Cerebellar cortex (tissue), 1 donor: ENCODE data around the gene PARP8.
"Not testable (repeated sequence)": the region's sequence is repeated elsewhere in the genome, so short reads cannot be mapped to it uniquely, and the experiment has no call there.

Source experiments
- DNase-seq: peaks from one replicate; pipeline ENCODE4 v3.0.0-alpha.2; 2015; ENCODE audit warnings: low spot score

The PARP8 gene

DNA sequence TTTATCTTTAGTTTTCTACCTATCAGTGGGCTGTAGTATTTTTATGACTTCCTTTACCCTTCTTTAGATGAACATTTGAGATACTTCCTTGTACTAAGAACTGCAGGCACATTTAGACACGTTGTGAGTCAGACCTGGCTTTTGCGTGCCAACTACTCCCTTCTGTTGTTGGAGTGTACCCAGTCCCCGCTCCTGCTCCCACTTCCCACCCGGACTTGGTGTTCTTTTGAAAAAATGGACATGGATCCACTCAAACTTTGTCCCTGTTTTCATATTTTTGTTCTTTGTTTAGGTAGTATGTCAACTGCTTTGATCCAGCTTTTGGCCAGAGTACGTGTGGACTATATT lies 60.7 kb downstream of the PARP8 start:
- no peak for DNase-seq

- no peak for DNase-seq
Measured at GRCh38 chr5:50727845-50728244, 61.4 kb downstream of the PARP8 start.

GRCh38 chr5:50730336-50730735 lies 63.9 kb downstream of the PARP8 start:
- DNase-seq, result no peak

DNA sequence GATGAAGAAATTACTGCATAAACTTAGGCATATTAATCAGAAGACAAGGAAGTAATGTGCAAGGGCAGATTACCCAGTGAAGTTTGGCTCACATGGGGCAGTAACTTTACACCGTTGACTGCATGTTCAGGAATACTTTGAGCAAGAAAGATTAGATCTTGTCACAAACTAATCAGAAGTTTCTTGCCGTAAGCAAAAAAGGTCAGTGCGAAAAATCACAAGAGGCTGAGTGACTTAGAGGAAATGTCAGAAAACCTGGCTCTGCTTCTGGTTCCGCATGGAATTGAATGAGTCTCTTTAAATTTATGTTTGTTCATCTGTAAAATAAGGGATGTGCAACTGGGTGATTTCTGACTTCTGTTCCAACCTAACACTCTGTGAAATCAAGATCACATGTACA lies 64.4 kb downstream of the PARP8 start:
- no peak for DNase-seq

DNA sequence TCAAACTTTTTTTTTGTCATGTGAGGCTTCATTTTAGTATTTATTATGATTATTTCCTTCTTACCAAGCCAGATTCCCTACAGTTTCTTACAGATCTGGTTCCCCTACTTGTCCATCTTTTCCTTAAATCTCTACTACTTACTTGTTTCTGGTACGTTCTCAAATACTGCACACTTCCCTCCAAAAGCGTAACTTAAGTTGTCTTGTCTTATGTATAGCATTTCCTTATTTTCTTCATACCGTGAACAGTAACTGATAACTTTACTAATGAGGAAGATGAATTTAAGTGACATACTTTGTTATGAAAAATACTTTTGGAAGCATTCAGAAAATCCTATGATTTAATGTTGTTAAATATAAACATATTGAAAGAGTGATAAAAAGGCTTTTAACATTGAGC lies 67.3 kb downstream of the PARP8 start:
- no peak for DNase-seq

GRCh38 chr5:50738864-50739263 lies 72.4 kb downstream of the PARP8 start:
- DNase-seq, result no peak

- no peak for DNase-seq
Measured at GRCh38 chr5:50740832-50741231, 74.4 kb downstream of the PARP8 start.

- peak; percentile 12 for DNase-seq
Measured at GRCh38 chr5:50744776-50745175, 78.3 kb downstream of the PARP8 start.

DNA sequence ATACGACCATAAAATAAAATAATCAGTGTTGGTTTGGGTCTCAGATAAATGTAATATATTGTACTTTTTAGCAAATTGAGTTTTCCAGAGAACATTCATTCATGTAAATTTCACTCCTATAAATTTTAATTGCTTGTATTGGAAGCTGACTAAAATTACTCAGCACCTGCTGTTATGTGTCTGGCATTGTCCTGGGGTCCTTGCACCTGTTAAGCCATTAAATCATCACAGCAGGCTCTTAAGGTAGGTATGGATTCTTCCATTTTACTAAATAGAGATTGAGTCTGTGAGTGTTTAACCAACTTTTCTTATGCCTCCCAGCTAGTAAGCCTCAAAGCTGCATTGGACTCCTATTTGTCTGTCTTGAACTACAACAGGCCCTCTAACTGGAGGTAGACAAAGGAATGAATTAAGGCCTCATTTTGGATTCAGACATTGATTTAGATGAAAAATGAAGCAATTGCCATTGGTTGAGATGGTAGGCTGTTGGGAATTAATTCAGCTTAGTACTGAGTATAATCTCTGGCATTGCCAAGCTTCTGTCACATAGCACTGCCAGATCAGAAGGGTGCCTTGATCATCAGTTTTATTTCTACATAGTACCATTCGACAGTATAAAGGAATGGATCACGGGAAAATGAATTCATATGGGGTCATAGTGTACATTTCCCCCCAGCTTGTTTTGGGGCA lies 78.9 kb downstream of the PARP8 start:
- DNase-seq, result peak; percentile 14

- no peak for DNase-seq
Measured at GRCh38 chr5:50749181-50749580, 82.7 kb downstream of the PARP8 start.

DNA sequence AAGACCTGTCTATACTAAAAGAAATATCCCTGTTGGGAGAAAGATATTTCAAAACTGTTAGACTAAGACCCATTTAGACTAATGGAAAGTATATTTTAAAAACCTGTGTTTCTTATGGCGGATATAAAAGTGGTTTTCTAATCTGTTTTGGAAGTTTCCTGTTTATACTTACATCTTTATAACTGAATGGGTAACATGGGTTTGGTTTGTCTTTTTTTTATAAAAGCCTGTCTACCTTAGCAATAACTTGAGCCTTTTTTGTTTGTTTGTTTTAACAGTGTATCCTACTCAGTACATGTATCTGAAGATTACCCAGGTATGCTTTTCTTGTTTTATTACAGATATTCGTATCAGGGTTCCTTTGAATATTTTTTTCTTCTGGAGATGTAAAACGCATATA lies 83.4 kb downstream of the PARP8 start:
- DNase-seq, result no peak

DNA sequence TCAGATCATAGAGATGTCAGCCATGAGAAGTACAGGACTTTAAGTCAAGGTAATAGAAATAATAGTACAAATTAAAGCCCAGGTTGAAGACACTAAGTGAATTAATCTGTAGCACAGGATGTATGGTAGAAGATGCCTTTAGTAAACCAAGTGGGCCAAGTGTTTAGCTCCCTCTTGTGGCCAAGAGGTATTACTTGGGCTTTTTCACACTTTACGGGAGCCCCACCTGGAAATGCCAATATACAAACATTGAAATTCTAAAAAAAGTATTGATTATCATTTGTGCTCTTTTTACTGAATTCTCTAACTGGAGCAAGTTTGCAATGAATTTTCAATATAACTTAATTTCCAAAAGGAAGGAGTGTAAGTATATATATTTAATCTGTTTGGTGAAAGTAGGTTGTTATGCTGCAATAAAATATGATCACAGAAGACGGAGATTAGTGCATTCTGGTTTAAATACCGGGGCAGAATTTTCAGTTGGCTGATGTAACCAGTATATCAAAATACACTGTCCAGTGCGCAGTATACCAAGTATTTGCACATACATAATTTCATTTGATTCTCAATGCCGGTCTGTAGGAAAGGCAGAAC lies 84.7 kb downstream of the PARP8 start:
- peak; percentile 22 for DNase-seq

GRCh38 chr5:50752800-50753199 lies 86.4 kb downstream of the PARP8 start:
- no peak for DNase-seq

- DNase-seq, result no peak
Measured at GRCh38 chr5:50759526-50760270, 93.3 kb downstream of the PARP8 start.

GRCh38 chr5:50763351-50763750 lies 96.9 kb downstream of the PARP8 start:
- no peak for DNase-seq

DNA sequence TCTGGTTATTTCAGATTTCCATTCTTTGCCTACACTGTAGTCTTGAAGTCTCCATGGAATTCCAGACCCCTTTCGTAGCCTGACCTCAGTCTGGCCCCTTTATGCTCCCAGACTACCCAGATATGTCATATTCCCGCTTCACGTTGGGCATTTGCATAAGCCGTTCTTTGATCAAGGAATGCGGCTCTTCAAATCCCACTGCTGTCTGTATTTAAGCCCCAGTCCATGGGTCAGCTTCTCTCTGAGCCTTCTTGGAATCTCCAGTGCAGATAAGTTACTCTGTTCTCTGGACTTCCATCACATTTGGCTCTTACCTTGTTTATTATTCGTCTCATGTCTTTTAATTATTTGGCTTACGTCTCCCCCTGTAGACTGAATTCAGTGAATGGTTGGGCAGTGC lies 97.4 kb downstream of the PARP8 start:
- no peak for DNase-seq

DNA sequence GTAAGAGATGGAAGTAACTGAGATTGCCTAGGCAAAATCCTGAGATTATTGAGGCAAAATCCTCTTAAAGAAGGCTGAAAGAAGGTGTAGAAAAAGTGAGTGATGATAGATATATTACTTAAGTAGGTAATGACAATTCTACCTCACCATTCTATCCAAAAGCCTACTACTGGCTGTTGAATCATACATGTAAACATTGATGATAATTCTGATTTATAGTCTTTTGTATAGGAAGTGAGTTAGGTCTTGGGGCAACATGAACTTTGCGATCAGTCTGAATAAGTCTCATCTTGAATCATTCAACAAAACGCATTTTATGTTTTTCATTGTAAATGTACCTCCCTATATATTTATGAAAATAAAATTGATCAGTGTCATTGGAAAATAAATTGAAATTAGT lies 99.6 kb downstream of the PARP8 start:
- DNase-seq, result no peak

- no peak for DNase-seq
Measured at GRCh38 chr5:50766462-50766861, 100.0 kb downstream of the PARP8 start.

- no peak for DNase-seq
Measured at GRCh38 chr5:50766967-50767366, 100.5 kb downstream of the PARP8 start.

DNA sequence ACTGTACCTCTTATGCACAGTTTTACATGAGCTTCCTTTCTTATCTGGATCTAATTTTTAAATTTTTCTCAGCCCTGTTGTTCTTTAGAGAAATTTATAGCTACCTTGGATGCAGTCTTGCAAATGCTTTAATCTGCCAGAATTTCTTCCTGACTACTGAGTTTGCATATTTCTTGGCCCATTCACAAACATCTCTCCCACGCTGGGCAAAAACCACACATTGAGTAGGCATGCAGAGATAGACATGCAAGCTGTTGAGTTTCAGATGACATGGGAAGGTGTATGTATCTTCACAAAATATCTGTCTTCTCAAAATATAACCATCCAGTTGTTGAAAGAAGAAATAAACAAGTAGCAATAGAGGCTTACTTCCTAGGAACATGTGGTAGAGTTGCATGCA lies 101.2 kb downstream of the PARP8 start:
- DNase-seq, result no peak

GRCh38 chr5:50768634-50769033 lies 102.2 kb downstream of the PARP8 start:
- DNase-seq, result no peak

- DNase-seq, result no peak
Measured at GRCh38 chr5:50770441-50770840, 104.0 kb downstream of the PARP8 start.

DNA sequence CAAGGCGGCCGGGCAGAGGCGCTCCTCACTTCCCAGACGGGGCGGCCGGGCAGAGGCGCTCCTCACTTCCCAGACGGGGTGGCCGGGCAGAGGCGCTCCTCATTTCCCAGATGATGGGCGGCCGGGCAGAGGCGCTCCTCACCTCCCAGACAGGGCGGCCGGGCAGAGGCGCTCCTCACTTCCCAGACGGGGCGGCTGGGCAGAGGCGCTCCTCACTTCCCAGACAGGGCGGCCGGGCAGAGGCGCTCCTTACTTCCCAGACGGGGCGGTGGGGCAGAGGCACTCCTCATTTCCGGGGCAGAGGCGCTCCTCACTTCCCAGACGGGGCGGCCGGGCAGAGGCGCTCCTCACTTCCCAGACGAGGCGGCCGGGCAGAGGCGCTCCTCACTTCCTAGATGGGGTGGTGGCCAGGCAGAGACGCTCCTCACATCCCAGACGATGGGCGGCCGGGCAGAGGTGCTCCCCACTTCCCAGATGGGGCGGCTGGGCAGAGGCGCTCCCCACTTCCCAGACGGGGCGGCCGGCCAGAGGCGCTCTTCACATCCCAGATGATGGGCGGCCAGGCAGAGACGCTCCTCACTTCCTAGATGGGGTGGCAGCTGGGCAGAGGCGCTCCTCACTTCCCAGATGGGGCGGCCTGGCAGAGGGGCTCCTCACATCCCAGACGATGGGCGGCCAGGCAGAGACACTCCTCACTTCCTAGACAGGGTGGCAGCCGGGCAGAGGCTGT lies 108.2 kb downstream of the PARP8 start:
- DNase-seq, result not testable (repeated sequence)
